Immature natural killer cell (primary cell): Measurements from ENCODE around the gene NR2F2. TPM values are rescaled to one million over a fixed set of nuclear protein-coding genes. Genes with fewer than 3 reads are reported as not detected.

Source experiments
- DNase-seq, 3 donors: peaks; one replicate each; pipeline ENCODE4 v3.0.0; 2022; ENCODE audit warnings: mixed read lengths in 1 of 3
- H3K27ac Mint-ChIP-seq, 6 donors: one replicate each; pipeline ENCODE4 v1.8.0; 2020; ENCODE audit warnings: mixed read lengths in 6 of 6, mild to moderate bottlenecking in 5 of 6, inconsistent platforms in 4 of 6, moderate library complexity in 3 of 6
- H3K27me3 Mint-ChIP-seq, 3 donors: one replicate each; pipeline ENCODE4 v1.8.0; 2020 to 2021; ENCODE audit warnings: low read depth in 3 of 3, mild to moderate bottlenecking in 3 of 3, mixed read lengths in 3 of 3, moderate library complexity in 3 of 3, inconsistent platforms in 1 of 3
- H3K36me3 Mint-ChIP-seq, 3 donors: one replicate each; pipeline ENCODE4 v1.8.0; 2020; ENCODE audit warnings: mixed read lengths in 3 of 3, inconsistent platforms in 2 of 3, mild to moderate bottlenecking in 2 of 3
- H3K4me1 Mint-ChIP-seq, 2 donors: one replicate each; pipeline ENCODE4 v1.8.0; 2020; ENCODE audit warnings: inconsistent platforms in 2 of 2, mild to moderate bottlenecking in 2 of 2, mixed read lengths in 2 of 2, moderate library complexity in 1 of 2
- H3K4me3 Mint-ChIP-seq, 5 donors: one replicate each; pipeline ENCODE4 v1.8.0; 2020; ENCODE audit warnings: mild to moderate bottlenecking in 5 of 5, mixed read lengths in 5 of 5, inconsistent platforms in 3 of 5, moderate library complexity in 3 of 5
- H3K9me3 Mint-ChIP-seq, 6 donors: one replicate each; pipeline ENCODE4 v1.8.0; 2020; ENCODE audit warnings: mild to moderate bottlenecking in 6 of 6, mixed read lengths in 6 of 6, inconsistent platforms in 4 of 6, moderate library complexity in 3 of 6
- polyA plus RNA-seq, 3 donors: library from polyadenylated mRNA; unstranded; fragments of 300-500 nt; fragmentation: Illumina TruSeq; gene quantifications; one replicate each; pipeline ENCODE4 v1.2.3, GENCODE V29; 2021

The NR2F2 gene
- polyA plus RNA-seq, 3 donors from 2014 or later = not detected

DNA sequence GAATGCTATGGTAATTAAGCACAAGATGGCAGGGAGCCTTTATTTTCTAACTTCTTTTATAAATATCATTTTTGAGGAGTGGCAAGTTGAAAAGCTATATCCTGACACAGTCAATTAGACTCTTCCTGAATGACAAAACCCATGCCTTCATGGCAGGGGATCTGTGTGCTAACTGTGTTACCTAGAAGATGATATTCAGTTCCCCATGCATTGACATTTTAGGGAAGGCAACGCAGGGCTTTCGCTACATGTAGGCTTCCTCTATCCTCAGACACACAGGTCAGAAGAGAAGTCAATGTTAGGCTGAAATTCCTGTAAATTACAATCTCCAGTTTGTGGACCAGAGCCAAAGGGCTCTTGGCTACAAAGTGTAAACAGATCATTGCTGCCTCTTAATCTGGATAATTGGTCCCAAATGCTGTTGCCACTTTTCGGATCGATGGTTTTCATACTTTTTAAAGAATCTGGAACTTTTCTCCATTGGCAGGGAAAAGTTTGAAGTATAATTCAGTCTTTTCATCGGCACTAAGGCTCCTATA is 22.6 kb upstream of the NR2F2 start:
- Mint-ChIP-seq H3K36me3 (no peaks in the 10 kb centered on the region), H3K4me3 (no peak overlapping the region), H3K4me1 (no peaks in the 10 kb centered on the region), H3K9me3 (peaks cover 0 to 5% (median 0%) of the 10 kb centered on the region in 6 donors), H3K27ac (no peak overlapping the region), H3K27me3 (peaks cover 3 to 11% (median 4%) of the 10 kb centered on the region in 3 donors)
- no peak for DNase-seq

DNA sequence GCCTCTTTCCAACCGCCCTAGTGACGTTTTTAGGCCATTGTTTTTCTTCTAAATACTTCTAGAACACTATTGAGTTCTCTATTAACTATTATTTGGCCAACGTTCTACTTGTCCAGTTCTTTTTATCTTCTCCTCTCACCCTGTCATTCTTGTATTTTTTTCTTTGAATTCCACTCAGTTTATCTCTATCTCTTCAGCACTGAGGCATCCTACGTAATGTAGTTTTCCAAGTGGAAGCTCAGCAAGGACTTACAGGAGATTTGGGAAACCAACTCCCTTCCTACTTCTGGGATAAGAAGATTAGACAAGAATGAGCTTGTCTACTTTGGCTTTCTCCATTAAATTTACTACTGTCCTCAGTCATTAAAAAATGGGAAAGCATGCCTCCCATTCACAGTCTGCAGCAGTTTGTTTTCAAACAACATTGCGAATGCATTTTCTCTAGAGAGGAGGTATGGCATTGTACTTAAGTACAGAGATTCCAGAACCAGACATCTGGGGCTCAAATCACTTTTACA is 21.3 kb upstream of the NR2F2 start:
- no peak overlapping the region for H3K27ac Mint-ChIP-seq
- peaks cover 0 to 5% (median 0%) of the 10 kb centered on the region in 6 donors for H3K9me3 Mint-ChIP-seq
- H3K4me1 Mint-ChIP-seq = no peaks in the 10 kb centered on the region

DNA sequence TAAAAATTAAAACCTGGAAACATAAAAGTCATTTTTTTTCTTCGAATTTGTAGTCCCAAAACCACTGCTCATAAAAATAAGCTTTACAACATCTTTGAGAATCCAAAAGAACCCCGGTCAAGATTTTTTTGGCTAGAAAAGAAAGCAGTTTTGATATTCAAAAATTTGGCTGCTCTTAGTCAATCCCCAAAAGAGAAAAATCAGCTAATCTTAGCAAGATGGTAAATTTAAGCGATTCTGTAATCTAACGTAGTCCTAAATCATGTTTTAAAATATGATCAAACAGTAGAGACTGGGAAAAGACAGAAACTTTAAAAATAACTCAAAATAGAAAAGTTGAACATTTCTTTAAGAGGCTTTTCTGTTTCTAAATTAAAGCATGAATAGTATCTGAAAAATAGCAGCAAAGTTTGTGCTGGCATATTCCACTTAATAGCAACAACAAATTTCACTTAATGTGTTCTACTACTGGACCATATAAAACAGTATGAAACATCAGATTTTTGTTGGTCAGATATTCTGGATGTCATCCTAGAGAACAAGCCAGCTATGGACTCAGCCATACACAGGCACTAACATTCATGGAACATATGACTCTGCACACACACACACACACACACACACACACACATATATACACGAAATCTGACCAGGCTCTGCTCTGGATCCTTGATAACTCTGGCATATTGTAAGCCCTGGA is 19.1 kb upstream of the NR2F2 start:
- Mint-ChIP-seq H3K4me1 (no peaks in the 10 kb centered on the region), H3K36me3 (no peaks in the 10 kb centered on the region), H3K27me3 (peaks cover 4 to 10% (median 7%) of the 10 kb centered on the region in 3 donors), H3K27ac (no peak overlapping the region), H3K9me3 (peaks cover 0 to under 1% (median 0%) of the 10 kb centered on the region in 6 donors), H3K4me3 (no peak overlapping the region)
- DNase-seq = no peak

More for the DNA sequence above, 21.3 kb upstream of the NR2F2 start:
- Mint-ChIP-seq H3K36me3 (no peaks in the 10 kb centered on the region), H3K27me3 (peaks cover 3 to 11% (median 8%) of the 10 kb centered on the region in 3 donors), H3K4me3 (no peak overlapping the region)
- DNase-seq = no peak

DNA sequence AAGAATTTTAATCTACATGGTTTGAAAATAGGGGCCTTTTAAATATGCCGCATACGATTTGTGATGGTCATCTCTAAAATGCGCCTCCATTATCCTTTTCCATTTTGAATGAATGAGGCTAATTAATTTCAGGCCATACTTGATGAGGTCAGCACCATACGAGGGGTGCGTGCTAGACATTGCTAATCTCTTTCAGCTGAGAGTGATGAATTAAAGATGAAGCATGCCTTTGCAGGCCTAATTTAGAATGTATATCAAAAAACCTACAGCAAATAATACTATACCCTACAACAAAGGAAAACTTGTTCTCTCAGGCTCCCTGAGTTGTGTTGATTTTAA is 18.6 kb upstream of the NR2F2 start:
- DNase-seq = no peak
- Mint-ChIP-seq H3K9me3 (no peaks in the 10 kb centered on the region), H3K27ac (no peak overlapping the region), H3K27me3 (peaks cover 9 to 10% (median 9%) of the 10 kb centered on the region in 3 donors), H3K4me1 (no peaks in the 10 kb centered on the region), H3K36me3 (no peaks in the 10 kb centered on the region), H3K4me3 (no peak overlapping the region)

DNA sequence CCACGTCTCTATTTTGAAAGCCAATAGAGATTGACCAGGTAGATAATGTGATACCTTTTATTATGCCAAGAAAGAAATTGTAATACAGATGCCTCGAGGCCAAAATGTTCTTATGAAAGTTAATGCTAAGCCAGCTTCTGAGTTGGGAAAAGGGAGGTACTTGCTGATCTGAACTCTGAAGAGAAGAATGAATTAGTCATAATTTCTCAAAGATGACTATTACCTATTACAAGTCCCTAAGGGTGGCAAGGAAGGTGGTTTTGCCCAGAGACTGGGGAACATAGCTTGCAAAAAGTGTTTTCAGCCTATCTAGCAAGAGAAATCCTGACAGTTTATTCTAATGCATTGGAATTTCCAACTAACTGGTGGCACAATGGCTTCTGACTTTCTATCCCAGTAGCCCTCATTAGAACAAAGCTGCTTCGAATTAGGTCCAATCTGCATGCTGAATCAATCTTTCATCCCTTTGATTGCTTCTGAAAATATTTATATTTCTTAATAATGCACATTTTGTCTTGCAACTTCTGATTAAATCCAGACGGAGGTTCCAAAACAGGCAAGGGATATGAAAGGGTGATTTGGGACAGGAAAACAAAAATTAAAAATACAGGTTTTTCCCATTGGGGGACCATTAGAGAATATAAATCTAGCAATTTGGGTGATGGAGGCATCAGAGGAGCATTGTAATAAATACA is 17.7 kb upstream of the NR2F2 start:
- Mint-ChIP-seq H3K27ac (no peak overlapping the region), H3K4me1 (no peaks in the 10 kb centered on the region), H3K9me3 (no peaks in the 10 kb centered on the region), H3K4me3 (no peak overlapping the region), H3K36me3 (no peaks in the 10 kb centered on the region), H3K27me3 (peaks cover 10 to 15% (median 12%) of the 10 kb centered on the region in 3 donors)
- DNase-seq = no peak

DNA sequence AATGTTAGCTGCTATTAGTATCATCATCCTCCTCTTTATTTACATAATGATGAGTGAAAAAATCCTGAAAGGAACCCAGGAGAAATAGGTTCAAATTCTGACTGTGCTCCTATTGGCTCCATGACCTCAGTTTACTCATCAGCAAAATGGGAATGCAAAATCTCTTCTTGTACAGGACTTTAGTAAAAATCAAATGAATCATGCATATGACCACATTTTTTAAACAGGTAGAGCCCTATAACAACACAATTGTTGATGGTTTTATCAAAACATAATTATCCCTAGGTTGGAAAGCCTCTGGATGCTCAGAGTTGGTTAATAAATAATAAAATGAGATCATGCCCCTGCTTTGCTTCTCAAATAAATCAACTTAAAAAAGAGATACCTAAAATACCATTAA is 16.0 kb upstream of the NR2F2 start:
- H3K9me3 Mint-ChIP-seq = no peaks in the 10 kb centered on the region
- DNase-seq = no peak
- H3K27me3 Mint-ChIP-seq = peaks cover 11 to 16% (median 12%) of the 10 kb centered on the region in 3 donors
- H3K27ac Mint-ChIP-seq = no peak overlapping the region
- no peaks in the 10 kb centered on the region for H3K4me1 Mint-ChIP-seq
- H3K4me3 Mint-ChIP-seq = no peak overlapping the region
- H3K36me3 Mint-ChIP-seq = no peaks in the 10 kb centered on the region

DNA sequence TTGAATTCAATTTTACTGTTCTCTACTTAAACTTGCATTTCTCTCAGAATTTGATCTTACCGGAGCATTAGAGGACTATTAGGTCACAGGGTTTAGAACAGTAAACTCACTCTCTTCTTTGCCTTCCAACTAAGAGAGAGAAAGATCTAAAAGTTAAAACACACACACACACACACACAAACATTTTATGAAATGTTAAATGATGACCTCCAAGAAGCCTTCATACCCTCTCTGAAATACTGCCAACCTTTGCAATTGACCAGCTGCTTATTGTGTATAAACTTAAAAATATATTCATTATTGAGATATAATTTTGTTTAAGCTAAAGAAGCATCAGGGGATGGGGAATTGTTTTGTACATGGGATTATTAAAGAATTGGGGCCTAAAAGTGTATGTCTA is 15.5 kb upstream of the NR2F2 start:
- H3K27ac Mint-ChIP-seq = no peak overlapping the region
- no peak overlapping the region for H3K4me3 Mint-ChIP-seq
- H3K9me3 Mint-ChIP-seq = peaks cover 0 to under 1% (median 0%) of the 10 kb centered on the region in 6 donors
- H3K27me3 Mint-ChIP-seq = peaks cover 11 to 19% (median 15%) of the 10 kb centered on the region in 3 donors
- no peaks in the 10 kb centered on the region for H3K36me3 Mint-ChIP-seq
- no peak for DNase-seq
- no peaks in the 10 kb centered on the region for H3K4me1 Mint-ChIP-seq

DNA sequence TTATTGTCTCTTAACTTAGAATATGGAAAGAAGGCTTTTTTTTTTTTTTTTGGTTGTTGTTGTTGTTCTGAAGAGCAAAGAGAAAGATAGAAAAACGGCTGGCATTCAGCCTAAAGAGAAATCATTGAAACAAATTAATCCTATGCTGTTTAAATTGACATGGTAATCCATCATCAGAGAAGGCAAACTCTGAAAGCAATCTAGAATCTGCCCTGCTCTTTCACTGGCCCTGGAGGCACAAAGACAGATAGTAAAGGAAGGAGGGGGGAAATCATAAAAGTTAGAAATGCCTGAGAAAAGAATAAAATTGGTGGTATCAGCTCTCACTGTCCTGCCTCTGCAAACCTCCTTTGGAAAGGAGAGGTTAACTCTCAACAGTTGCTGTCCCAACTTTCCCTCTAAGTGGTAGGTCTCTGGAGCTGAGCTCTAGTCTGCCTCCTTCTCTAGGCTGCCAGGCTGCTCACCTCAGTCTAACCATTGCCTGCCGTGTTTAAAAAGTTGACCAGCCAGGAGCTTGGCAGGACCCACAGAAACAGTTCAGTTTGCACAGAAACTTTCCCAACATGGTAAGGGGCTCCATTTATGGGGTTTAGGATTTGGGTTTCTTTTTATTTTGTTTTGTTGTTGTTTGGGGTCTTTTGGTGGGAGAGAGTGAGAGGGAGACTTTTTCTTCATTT is 13.4 kb upstream of the NR2F2 start:
- Mint-ChIP-seq H3K27me3 (peaks cover 10 to 26% (median 21%) of the 10 kb centered on the region in 3 donors), H3K27ac (no peak overlapping the region)

DNA sequence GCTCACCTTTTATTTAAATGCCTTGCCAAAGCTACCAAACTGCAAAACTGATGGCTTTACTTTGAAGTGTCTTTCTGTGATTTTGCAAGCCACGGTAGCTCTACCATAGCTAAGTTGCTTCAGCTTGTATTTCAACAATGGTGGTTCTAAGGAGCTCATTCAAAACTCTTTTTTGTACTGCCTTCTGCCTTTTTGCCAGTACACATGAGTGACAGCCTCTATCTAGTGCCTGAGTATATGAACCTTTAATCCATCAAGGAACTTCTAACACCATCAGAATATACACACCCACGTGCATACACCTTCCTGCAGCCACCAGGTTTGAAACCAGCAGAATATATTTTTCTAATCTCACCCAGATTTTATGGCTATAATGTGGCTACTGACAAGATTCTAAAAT is 10.4 kb upstream of the NR2F2 start:
- no peaks in the 10 kb centered on the region for H3K36me3 Mint-ChIP-seq
- H3K27me3 Mint-ChIP-seq = peaks cover 19 to 41% (median 35%) of the 10 kb centered on the region in 3 donors
- H3K4me1 Mint-ChIP-seq = peaks cover 0 to 1% of the 10 kb centered on the region in 2 donors
- H3K27ac Mint-ChIP-seq = no peak overlapping the region
- DNase-seq = no peak
- peak overlapping the region in 1 of 5 donors; percentile 38 for H3K4me3 Mint-ChIP-seq
- H3K9me3 Mint-ChIP-seq = peaks cover 0 to 18% (median 3%) of the 10 kb centered on the region in 6 donors

More for the DNA sequence above, 13.4 kb upstream of the NR2F2 start:
- H3K9me3 Mint-ChIP-seq = peaks cover 0 to 6% (median 0%) of the 10 kb centered on the region in 6 donors
- H3K36me3 Mint-ChIP-seq = no peaks in the 10 kb centered on the region
- no peaks in the 10 kb centered on the region for H3K4me1 Mint-ChIP-seq
- no peak overlapping the region for H3K4me3 Mint-ChIP-seq
- DNase-seq = no peak

DNA sequence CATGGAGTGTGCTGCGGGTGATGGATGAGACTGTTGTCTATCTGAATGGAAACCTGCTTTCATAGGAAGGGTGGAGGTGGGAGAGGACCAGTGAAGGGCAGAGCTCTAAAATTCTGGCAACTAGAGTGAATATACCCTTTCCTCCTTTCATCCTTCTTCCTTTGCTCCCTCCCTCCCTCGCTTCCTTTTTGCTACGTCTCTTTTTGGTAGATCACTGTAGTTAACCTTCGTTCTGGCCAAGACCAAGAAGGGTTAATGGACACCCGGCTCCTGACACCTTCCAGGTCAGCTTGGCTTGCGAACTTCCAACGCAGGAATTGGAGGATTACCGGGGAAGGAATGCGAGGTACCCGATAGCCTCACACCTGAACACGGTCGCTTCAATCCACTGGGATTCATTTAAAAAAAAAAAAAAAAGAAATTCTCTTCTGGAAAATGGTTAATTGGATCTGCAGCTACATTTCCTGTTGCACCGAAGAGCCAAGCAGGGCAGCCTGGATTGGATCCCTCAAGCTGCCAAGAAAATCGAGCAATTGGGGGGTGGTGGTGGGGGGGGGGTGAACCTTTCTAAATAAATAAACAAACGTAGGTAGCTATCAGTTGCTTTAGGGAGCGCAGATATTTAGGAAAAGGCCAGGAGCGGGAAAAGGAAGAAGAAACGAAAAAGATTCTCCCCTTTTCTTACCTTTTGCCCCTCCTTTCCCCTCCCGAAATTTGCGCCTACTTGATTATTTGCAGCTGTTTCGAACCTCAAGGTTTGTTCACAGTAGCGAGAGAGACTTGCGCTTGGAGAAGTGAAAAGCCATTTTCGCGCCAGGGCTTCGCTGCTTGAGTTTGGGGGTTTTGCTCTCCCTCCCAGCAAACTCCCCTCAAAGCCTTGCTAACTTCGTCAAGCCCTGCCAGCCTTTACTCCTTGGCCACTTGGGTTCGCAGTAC is 9.5 kb upstream of the NR2F2 start:
- Mint-ChIP-seq H3K9me3 (peaks cover 0 to 25% (median 3%) of the 10 kb centered on the region in 6 donors), H3K27ac (no peak overlapping the region), H3K4me3 (no peak overlapping the region), H3K36me3 (peaks cover 0 to 5% (median 0%) of the 10 kb centered on the region in 3 donors), H3K27me3 (peaks cover 25 to 47% (median 42%) of the 10 kb centered on the region in 3 donors), H3K4me1 (peaks cover 0 to 1% of the 10 kb centered on the region in 2 donors)
- no peak for DNase-seq

DNA sequence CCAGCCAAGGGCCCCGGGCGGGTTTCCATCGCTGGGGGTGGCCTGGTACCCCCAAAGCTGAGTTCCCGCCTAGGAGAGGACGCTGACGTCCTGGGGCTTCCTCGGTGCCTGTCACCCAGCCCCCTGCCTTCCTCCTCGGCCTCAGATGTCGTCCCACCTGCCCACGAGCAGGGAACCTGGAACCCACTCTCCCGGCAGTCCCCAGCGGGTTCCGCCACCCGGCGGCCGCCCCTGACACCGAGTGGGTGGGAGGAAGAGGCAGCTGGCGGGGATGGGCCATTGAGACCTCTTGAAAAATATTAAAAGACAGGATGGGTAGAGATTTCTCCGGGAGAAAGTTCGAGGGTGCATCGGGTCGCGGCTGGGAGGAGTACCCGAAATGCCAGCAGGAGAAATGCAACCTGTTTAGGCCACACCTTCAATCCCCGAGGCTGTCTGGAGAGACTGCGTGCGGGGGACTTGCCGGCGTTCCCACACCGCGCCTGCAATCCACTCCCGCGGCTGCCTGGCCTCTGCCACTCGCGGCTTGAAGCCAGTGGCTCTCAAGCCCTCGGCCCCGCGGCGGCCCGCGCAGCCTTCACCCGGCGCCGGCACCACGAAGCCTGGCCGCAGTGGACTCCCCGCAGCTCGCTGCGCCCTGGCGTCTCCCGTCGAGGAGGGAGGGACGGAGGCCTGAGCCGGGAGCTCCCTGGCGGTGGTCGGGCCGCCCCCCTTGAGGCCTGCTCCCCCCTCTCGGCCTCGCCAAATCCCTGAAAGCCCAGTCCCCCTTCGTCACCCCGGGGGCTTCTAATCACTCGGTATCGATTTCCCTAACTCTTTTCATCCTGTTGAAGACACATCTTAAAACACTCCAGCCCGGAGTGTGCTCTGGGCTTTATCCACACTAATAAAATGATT is 8.6 kb upstream of the NR2F2 start:
- Mint-ChIP-seq H3K27me3 (peaks cover 33 to 48% (median 46%) of the 10 kb centered on the region in 3 donors), H3K9me3 (peaks cover 0 to 34% (median 4%) of the 10 kb centered on the region in 6 donors), H3K4me1 (peaks cover 4 to 5% of the 10 kb centered on the region in 2 donors), H3K27ac (no peak overlapping the region), H3K36me3 (peaks cover 0 to 6% (median 0%) of the 10 kb centered on the region in 3 donors), H3K4me3 (no peak overlapping the region)
- no peak for DNase-seq
